VCaP (cell line): ENCODE results near the gene KLHL33.

ENCODE experiments used
- H3K27ac ChIP-seq: fragments of 450-650 bp; 2 replicates; pipeline ENCODE4 v1.5.1; 2017
- CTCF ChIP-seq: fragments of 450-650 bp; conservative IDR thresholded peaks from 2 replicates; pipeline ENCODE4 v1.5.1; 2017; ENCODE audit warnings: mild to moderate bottlenecking, moderate library complexity

Gene KLHL33

GRCh38 chr14:20470603-20470901, 34.6 kb upstream of the KLHL33 start:
- no peak for TF ChIP-seq CTCF
- peak overlapping the region; percentile 82 for H3K27ac ChIP-seq

GRCh38 chr14:20469890-20470602, 34.1 kb upstream of the KLHL33 start:
- H3K27ac ChIP-seq = peak overlapping the region; percentile 82
- no peak for TF ChIP-seq CTCF

- TF ChIP-seq CTCF = no peak
- peak within 1 kb of the TSS; percentile 82 for H3K27ac ChIP-seq
These were observed 33.4 kb upstream of the KLHL33 start, which contains the start of gene PNP for GRCh38 chr14:20469242-20469889. Gene PNP, plus strand, starts transcription at chr14:20469406. Its CDS starts 119 bp downstream, at chr14:20469525.

GRCh38 chr14:20468764-20469241, 32.8 kb upstream of the KLHL33 start:
- no peak for TF ChIP-seq CTCF
- peak overlapping the region; percentile 82 for H3K27ac ChIP-seq

- peak within 1 kb of the TSS; percentile 84 for H3K27ac ChIP-seq
- no peak for TF ChIP-seq CTCF
These were observed 25.5 kb upstream of the KLHL33 start, which contains the start of gene PIP4P1 for GRCh38 chr14:20461225-20462141. Gene PIP4P1, minus strand, starts transcription at chr14:20461434. Its CDS starts 109 bp downstream, at chr14:20461325.

GRCh38 chr14:20460458-20461224, 24.7 kb upstream of the KLHL33 start:
- H3K27ac ChIP-seq = peak overlapping the region; percentile 84
- TF ChIP-seq CTCF = no peak
